DMS153 treated with DMSO at 0.1 percent for 48 hours (cell line): ENCODE measurements around the gene MARCHF4.
A peak's percentile ranks its signal among the peaks of the same experiment; 100 is the strongest.

Source experiments
- DNase-seq: peaks from one replicate; lab custom pipeline; 2025; ENCODE audit not compliant: unreplicated experiment; lab: John Stamatoyannopoulos, UW

The MARCHF4 gene

DNA sequence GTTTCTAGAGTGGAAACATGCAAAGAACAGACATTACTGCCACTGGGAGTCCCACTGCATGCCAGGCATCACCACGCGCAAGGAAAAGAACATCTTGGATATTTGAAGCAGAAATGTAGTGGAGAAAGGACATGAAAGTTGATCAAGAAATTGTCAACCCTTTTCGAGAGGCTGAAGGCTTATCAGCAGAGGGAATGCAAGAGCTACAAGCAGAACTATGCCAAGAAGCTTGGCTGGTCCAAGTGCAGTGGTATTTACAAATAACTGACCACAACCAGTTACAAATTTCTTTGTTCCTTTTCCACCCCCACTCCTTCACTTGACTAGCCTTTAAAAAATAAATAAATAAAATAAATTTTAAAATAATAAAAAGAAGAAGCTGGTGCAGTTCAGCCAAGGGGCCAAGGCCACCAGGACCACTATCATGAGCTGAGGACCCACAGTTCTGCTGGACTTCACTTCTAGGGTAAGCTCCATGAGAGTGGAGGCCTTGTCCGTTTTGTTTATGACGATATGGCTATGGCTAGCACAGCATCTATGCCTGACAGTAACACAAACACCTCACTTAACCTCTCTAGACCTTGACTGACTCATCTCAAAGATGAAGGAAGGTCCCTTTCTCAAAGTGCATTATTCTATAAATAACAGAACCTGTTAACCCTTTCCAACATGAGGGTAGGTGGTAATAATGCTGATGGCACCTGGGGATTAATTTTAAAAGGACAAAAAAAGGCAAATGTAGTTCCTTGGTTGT is 20.9 kb downstream of the MARCHF4 start:
- DNase-seq = no peak

DNA sequence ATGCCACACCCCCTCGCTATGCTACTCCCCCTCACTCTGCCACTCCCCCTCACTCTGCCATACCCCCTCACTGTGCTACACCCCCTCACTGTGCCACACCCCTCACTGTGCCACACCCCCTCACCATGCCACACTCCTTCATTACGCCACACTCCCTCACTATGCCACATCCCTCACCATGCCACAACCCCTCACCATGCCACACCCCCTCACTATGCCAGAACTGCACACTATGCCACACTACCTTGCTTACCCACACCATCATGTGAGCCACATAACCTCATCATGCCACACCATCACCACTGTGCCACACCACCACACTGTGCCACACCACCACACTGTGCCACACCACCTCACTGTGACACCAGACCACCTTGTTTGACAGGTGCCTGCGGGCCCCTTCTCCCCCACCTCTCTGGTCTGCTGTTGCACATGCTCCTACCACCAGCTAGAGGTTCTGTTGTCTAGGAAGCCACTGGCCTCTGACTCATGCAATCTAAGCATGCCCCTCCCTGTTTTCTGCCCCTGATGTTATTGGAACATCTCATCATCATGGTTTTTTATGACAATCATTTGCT is 22.0 kb downstream of the MARCHF4 start:
- no peak for DNase-seq

DNA sequence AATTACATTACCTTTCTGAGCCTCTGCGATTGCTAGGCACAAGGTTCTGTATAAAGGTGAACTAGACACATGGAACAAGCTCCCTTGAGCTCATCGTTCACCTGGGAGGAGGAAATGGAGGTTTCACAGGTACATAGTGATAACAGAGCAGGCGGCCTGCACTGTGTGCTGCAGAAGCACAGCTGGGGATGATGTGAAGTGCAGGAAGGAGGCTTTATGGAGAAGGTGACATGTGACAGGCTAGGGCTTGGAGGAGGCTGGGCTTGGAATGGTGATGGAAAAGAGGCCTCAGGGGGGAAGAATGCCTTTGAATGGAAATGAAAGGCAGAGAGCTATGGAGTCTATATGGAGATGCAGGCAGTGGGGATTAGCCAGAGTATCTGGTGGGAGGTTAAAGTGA is 22.9 kb downstream of the MARCHF4 start:
- peak; percentile 13 for DNase-seq

DNA sequence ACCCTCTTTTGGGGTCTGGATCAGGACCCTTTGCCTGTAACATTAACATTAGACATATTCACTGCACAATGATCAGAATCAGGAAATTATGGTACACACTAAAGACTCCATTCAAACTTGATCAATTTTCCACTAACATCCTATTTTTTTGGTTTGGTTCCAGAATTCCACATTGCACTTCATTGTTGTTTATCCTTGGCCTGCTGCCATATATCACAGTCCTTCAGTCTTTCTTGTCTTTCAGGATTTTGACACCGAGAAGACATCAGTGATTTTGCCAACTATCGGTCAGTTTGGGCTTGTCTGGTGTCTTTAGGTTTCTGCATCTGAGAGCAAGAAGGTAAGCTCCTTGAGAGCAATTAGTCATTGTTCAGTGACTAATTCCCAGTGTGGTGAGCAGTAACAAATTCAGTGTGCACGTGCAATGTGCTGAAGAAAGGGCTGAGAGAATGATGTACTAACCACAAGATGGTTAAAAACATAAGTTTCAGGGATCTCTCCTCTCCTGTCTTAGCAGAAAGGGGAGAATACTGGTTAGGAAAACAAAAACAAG is 23.5 kb downstream of the MARCHF4 start:
- no peak for DNase-seq

DNA sequence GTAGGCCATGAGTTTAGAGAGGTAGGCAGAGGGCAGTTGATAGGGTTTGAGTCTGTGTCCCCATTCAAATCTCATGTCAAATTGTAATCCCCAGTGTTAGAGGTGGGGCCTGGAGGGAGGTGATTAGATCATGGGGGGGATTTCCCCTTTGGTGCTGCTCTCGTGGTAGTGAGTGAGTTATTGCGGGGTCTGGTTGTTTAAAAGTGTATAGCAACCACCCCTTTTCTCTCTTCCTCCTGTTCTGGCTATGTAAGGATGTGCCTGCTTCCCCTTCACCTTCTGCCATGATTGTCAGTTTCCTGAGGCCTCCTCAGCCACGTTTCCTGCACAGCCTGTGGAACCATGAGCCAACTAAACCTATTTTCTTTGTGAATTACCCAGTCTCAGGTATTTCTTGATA is 25.5 kb downstream of the MARCHF4 start:
- DNase-seq = no peak

DNA sequence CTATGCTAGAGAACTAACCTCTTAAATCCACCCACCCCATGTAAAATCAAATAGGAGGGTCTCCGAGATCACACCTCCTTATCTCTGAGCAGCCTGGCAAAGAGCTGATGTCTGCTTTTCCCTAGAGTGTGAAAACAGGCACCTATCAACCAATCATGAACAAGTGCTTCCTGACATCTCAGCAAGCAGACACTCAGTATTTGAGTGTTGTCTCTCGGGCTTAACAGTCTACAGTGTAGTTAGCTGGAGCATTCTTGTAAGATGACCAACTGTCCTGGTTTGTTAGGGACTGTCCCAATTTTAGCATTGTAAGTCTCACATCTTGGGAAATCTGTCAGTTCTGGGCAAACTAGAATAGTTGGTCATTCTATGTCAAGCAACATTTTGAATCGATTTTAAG is 26.4 kb downstream of the MARCHF4 start:
- no peak for DNase-seq

DNA sequence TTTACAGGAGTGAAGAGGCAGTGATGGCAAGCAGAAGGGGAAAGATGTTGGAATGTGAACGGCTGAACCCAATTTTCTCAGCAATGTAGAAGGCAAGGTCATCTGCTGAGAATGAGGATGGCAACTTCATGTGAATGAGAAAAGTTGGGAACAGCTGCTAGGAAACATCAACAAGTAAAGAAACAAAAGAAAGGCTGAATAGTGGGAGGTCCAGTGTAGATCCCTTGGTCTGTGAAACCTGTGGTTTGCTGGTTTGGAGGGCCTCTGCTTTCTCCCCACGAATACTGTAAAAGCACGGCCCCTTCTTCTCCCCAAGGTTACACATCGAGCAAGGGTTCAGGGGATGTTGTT is 27.4 kb downstream of the MARCHF4 start:
- DNase-seq = no peak

DNA sequence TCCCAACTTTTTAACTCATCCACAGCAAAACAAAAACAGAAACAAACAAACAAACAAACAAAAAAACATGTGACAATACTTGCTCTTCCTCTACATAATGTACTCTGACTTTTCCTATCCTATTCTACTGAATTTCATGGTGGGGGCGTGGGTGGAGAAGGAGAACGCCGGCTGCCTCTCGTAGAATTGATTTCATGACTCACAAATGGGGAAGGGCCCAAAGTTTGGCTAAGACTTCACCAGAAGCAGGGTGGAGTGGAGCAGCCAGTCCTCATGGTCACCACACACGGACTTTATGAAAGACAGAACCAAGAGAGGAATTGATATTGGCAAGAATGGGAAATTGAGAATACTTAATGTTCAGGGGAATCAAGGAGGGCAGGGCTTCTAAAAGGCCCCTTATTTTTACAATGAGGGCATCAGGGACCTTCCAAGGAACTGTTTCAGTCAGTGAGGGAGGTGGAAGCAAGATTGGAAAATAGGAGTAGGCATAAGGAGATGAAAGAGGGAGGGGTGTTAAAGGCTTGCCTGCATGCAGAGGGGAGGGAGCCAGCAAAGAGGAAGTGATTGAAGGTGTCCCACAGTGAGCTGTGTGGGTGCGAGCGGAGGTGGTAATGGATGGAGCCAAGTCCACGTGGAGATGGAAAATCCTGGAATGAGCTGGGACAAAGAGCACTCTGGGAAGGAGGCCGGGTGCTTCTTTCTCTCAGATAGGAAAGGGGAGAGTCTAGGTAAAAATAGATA is 27.9 kb downstream of the MARCHF4 start:
- DNase-seq = no peak

DNA sequence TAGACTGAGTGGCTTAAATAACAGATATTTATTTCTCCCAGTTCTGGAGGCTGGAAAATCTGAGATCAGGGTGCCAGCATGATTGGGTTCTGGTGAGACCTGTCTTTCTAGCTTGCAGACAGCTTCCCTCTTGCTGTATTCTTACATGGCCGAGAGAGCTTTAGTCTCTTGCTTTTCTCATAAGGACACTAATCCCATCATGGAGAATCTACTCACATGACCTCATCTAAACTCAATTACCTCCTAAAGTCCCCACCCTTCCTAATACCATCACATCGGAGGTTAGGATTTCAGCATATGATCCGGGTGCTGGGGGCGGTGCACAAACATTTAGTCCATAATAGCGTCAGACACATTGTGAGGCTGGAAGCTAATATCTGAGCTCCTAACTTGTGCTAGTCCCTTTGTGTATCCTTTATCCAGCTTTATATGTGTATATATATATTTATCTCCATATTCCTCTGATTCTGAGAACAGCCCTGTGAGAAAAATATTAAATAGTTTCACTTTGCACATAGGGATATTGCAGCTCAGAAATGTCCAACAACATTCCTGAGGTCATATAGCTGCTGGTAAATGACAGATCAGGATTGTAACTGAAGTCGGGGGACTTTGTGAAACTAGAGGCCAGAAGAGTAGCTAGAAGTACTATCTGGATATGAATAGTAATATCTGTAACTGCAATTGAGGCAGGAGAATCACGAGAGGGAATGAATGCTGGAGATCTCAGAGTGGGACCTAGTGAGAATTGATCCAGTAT is 28.9 kb downstream of the MARCHF4 start:
- DNase-seq = no peak

DNA sequence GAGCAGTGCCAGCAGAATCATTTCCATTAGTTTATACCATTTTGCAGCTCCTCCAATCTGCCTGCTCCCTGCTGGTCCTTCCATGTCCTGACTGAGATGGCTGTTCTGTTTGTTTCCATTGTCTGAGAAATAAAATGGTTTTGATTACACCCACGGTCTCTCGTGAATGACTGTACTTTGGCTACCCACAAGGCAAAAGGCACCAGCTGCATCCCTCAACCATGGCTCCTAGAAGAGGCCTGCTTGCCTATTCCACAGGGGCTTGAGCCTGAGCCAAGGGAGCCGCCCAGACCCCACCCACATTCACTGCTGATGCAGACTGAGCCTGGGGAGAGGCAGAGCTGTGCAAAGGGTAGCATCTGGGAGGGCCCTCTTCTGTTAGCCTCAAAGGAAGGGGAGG is 31.2 kb downstream of the MARCHF4 start:
- DNase-seq = peak; percentile 13

DNA sequence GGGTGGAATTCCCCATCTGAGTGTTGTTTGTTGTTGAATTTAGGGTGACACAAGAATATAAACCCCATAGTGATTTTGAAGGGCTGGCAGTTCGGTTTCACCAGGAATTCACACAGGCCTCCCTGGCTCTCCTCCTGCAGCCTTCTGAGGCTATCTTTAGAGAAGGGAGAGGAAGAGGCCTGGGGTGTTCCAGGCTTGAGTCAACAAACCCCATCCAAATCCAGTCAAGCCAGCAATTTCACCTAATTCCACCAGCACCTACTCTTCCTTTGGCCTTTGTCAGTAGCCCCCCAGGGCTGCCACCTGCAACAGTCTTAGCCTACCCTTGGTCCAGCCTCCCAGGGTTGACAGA is 32.0 kb downstream of the MARCHF4 start:
- no peak for DNase-seq

DNA sequence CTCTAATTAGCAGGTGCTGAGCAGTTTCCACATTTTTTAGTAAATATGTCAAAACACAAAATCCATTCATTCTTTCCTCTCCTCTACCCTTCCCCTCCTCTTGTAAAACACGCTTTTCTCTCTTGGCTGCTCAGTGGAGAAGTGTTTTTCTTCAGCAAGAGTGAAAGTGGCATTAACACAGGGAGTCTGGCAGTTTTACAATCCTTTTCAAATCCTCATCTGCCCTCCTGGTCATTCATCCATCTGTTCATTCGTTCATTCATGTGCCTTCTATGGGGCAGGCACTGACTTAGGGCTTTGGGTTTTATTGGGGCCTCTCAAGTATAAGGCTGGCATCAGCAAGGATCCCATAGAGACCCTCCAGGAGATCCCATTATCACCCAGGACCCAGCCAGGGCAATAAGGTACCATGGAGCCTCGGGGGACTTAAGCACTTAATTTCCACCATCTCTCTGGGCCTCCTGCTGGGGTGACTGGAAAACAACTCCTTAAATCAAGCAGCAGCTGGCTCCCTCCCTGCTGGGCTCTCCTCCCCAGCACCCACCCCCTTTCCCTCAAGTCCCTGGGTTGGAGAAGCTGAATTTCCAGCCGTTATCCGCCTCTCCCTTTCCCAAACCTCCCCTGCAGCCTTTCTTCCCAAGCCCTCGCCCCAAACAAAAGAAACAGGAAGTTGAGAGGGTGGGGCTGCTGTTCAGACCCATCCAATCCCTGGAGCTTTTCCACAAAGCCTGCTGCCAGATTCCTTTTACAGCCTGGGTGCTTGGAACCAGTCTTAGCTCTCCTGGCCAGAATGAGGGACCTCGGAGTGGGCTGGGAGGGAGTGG is 32.6 kb downstream of the MARCHF4 start:
- DNase-seq = peak; percentile 76

DNA sequence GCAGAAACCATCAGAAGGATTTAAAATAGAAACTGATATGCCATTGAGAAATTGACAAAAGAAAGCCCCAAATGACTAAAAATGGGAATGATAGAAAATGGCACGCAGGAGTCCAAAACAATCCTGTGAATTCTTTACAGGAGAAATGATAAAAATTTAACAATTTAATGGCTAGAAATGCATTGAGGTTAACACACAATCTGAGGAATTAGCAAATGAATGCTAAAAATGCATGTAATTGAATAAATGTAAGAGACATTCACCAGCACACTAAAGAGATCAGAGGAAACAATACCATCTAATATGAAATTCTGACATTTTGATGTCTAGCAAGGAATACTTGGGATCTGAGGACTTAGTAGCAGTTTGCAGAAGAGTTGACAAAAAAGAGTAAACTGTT is 37.0 kb downstream of the MARCHF4 start:
- DNase-seq = no peak

DNA sequence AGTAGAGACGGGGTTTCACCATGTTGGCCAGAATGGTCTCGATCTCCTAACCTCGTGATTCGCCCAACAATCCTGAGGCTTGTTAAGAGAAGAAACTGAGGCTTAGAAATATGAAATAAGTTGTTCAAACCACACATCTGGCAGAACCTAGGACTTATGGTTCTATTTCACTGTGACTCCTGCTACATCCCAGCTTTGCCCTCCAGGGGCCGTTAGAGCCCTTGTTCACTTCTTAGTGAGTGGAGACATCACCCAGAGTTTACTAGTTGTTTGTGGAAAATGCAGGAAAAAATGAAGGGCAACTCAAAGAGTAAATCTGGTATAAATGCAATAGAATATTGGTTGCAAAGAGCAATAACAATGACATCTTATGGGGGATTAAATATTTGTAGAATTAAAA is 43.9 kb downstream of the MARCHF4 start:
- no peak for DNase-seq

DNA sequence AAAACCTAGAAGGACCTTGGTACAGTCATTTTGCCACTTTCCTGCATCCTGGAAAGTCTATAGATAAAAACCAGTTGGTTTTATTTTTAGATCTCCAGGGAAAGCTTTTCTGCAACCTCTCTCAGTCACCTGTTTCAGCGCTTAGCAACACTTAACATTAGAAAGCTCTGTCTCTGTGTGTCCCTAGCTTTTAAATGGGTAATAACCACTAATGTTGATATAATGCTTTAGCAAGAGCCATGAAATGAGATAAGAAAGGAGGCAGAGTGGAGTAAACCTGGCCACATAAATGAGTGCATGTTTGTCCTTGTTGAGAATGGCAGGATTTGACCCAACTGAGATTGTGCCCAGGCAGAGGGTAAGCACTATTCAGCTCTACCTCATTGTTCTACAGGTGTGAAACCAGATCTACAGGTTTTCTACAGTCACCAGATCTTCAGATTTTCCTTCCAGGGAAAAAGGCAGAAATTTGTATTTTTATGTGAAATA is 44.8 kb downstream of the MARCHF4 start:
- no peak for DNase-seq
